Measurements from ENCODE around the gene TICAM1. TPM values are rescaled to one million over a fixed set of nuclear protein-coding genes. Genes with fewer than 3 reads are reported as not detected.

The TICAM1 gene
- total and polyA plus RNA-seq, 2 of the 13 experiments (the other 11 are each of a cell fraction or from before 2014, with no cell fraction given), result 0.33 to 0.95 TPM

- TF ChIP-seq UBTF (CRISPR knock-in tag; IDR thresholded peaks at IDR 0.05), result 0 out of 2 replicates have a peak, but pooled peaks have one; percentile 21
- TF ChIP-seq KLF16 (CRISPR knock-in tag; IDR thresholded peaks at IDR 0.05), result 0 out of 4 replicates have a peak, but pooled peaks of 1 of the 2 experiments have one; percentile 31
- TF ChIP-seq FOXK2 (IDR thresholded peaks at IDR 0.05), result no peak
- TF ChIP-seq KMT2A (CRISPR knock-in tag; IDR thresholded peaks at IDR 0.05), result 0 out of 2 replicates have a peak, but pooled peaks have one; percentile 30
- TF ChIP-seq ZFP36 (IDR thresholded peaks at IDR 0.05; ENCODE audit: borderline replicate concordance, low read depth, low read length, partially characterized antibody), result peak; percentile 44
- peak; percentile 58; the same call in 1 of the 2 replicates for TF ChIP-seq RXRA (CRISPR knock-in tag; IDR thresholded peaks at IDR 0.05)
- peak; percentile 34; the same call in 1 of the 2 replicates for TF ChIP-seq ZNF24 (IDR thresholded peaks at IDR 0.05)
- 0 out of 2 replicates have a peak, but pooled peaks have one; percentile 14 for TF ChIP-seq ZNF644 (CRISPR knock-in tag; IDR thresholded peaks at IDR 0.05; ENCODE audit: low read depth)
- TF ChIP-seq HMGXB4 (CRISPR knock-in tag; IDR thresholded peaks at IDR 0.05; ENCODE audit: borderline replicate concordance in 1 of 2, low read depth in 1 of 2), result peak; percentile 44 to 73; a peak in 2 of 4 replicates
- 0 out of 2 replicates have a peak, but pooled peaks have one; percentile 27 for TF ChIP-seq ZNF580 (CRISPR knock-in tag; IDR thresholded peaks at IDR 0.05; ENCODE audit: borderline replicate concordance, low read depth)
- TF ChIP-seq PHF5A (CRISPR knock-in tag; IDR thresholded peaks at IDR 0.05; ENCODE audit: low read depth, unreplicated experiment), result no peak
- TF ChIP-seq ZNF567 (CRISPR knock-in tag; IDR thresholded peaks at IDR 0.05; ENCODE audit: borderline replicate concordance), result 0 out of 2 replicates have a peak, but pooled peaks have one; percentile 48
- peak; percentile 95 for TF ChIP-seq CTCF (CRISPR knock-in tag; IDR thresholded peaks at IDR 0.05)
- TF ChIP-seq MXI1 (IDR thresholded peaks at IDR 0.05; ENCODE audit: borderline replicate concordance, low read depth, low read length), result 0 out of 3 replicates have a peak, but pooled peaks have one; percentile 5
- TF ChIP-seq ZNF263 (CRISPR knock-in tag; IDR thresholded peaks at IDR 0.05), result 0 out of 2 replicates have a peak, but pooled peaks have one; percentile 24
- no peak for TF ChIP-seq ZNF562 (CRISPR knock-in tag; IDR thresholded peaks at IDR 0.05; ENCODE audit: borderline replicate concordance)
- TF ChIP-seq PTBP1 (IDR thresholded peaks at IDR 0.05; ENCODE audit: low read depth, low read length, poor library complexity, severe bottlenecking), result peak; percentile 67
- TF ChIP-seq HOXD1 (CRISPR knock-in tag; IDR thresholded peaks at IDR 0.05), result no peak
- no peak for TF ChIP-seq PAF1 (CRISPR knock-in tag; IDR thresholded peaks at IDR 0.05)
- TF ChIP-seq ETS1 (CRISPR knock-in tag; IDR thresholded peaks at IDR 0.05), result no peak
- TF ChIP-seq SAP130 (CRISPR knock-in tag; IDR thresholded peaks at IDR 0.05; ENCODE audit: low read depth), result peak; percentile 44; the same call in 1 of the 2 replicates
- peak; percentile 68 for TF ChIP-seq ZBTB7B (CRISPR knock-in tag; IDR thresholded peaks at IDR 0.05)
These were observed 20.0 kb downstream of the TICAM1 start (continued) for GRCh38 chr19:4811328-4812131.

Data from HepG2 (cell line).